Body of pancreas (tissue), 4 donors: ENCODE measurements around the gene SLC27A2.

ENCODE experiments used
- CTCF ChIP-seq, 7 experiments: fragments of 450-650 bp in 4 of 7; fragments of 200-600 bp in 3 of 7; sonication (generic) in 3 of 7; IDR thresholded peaks; one replicate each; pipeline ENCODE4 v1.5.1; 2016 to 2019; ENCODE audit warnings: antibody characterized with exemption in 7 of 7
- POLR2A ChIP-seq, 3 donors: fragments of 450-650 bp; IDR thresholded peaks; one replicate each; pipeline ENCODE4 v1.6.1; 2016; ENCODE audit warnings: antibody characterized with exemption in 3 of 3, mild to moderate bottlenecking in 2 of 3

- TF ChIP-seq CTCF (IDR thresholded peaks at IDR 0.05) (no peak), POLR2A (IDR thresholded peaks at IDR 0.05) (no peak)
Measured at GRCh38 chr15:50151476-50151875, 30.5 kb upstream of the SLC27A2 start.
